ENCODE measurements around the gene SMYD3. TPM values are rescaled to one million over a fixed set of nuclear protein-coding genes. Genes with fewer than 3 reads are reported as not detected.

SMYD3 gene
- total RNA-seq, 1 donor from 2014 or later, result 35.4 TPM

- TF ChIP-seq, protein P1, sequence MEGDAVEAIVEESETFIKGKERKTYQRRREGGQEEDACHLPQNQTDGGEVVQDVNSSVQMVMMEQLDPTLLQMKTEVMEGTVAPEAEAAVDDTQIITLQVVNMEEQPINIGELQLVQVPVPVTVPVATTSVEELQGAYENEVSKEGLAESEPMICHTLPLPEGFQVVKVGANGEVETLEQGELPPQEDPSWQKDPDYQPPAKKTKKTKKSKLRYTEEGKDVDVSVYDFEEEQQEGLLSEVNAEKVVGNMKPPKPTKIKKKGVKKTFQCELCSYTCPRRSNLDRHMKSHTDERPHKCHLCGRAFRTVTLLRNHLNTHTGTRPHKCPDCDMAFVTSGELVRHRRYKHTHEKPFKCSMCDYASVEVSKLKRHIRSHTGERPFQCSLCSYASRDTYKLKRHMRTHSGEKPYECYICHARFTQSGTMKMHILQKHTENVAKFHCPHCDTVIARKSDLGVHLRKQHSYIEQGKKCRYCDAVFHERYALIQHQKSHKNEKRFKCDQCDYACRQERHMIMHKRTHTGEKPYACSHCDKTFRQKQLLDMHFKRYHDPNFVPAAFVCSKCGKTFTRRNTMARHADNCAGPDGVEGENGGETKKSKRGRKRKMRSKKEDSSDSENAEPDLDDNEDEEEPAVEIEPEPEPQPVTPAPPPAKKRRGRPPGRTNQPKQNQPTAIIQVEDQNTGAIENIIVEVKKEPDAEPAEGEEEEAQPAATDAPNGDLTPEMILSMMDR (IDR thresholded peaks at IDR 0.05; ENCODE audit: partially characterized antibody, unreplicated experiment), result no peak
- Mint-ChIP-seq H3K9me3 (ENCODE audit: unreplicated experiment) (no peaks in the 10 kb centered on the region), H3K36me3 (ENCODE audit: unreplicated experiment) (no peaks in the 10 kb centered on the region), H3K27me3 (ENCODE audit: unreplicated experiment) (no peaks in the 10 kb centered on the region), H3K4me1 (ENCODE audit: low read depth, unreplicated experiment) (peaks cover 34% of the 10 kb centered on the region), H3K4me3 (ENCODE audit: unreplicated experiment) (no peak overlapping the region), H3K27ac (ENCODE audit: unreplicated experiment) (no peak overlapping the region)
- no peak for DNase-seq
These were observed 466.7 kb downstream of the SMYD3 start for GRCh38 chr1:246040200-246040890.

DNA sequence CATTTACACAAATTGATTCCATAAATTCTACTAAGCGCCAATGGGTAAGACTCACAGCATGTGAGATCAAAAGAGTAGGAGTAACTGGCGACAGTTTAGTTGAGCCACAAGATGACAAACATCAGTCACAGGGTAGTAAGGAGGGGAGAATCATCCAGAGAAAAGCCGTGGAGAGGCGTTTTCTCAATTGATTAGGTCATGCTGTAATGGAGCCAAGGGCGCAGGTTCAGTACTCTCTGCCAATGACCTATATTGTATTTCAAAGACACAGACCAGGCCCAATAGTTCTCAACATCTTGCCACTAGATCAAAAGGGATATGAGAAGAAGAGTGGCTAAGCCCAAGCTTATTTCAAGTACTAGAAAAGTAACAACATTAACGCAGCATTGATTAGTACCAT lies 467.5 kb downstream of the SMYD3 start:
- H3K36me3 Mint-ChIP-seq (ENCODE audit: unreplicated experiment), result no peaks in the 10 kb centered on the region
- H3K4me3 Mint-ChIP-seq (ENCODE audit: unreplicated experiment), result peak overlapping the region; percentile 17
- DNase-seq, result no peak
- H3K27me3 Mint-ChIP-seq (ENCODE audit: unreplicated experiment), result no peaks in the 10 kb centered on the region
- no peaks in the 10 kb centered on the region for H3K9me3 Mint-ChIP-seq (ENCODE audit: unreplicated experiment)
- H3K27ac Mint-ChIP-seq (ENCODE audit: unreplicated experiment), result no peak overlapping the region
- TF ChIP-seq, protein P1 (IDR thresholded peaks at IDR 0.05; ENCODE audit: partially characterized antibody, unreplicated experiment), result no peak
- peaks cover 42% of the 10 kb centered on the region for H3K4me1 Mint-ChIP-seq (ENCODE audit: low read depth, unreplicated experiment)

DNA sequence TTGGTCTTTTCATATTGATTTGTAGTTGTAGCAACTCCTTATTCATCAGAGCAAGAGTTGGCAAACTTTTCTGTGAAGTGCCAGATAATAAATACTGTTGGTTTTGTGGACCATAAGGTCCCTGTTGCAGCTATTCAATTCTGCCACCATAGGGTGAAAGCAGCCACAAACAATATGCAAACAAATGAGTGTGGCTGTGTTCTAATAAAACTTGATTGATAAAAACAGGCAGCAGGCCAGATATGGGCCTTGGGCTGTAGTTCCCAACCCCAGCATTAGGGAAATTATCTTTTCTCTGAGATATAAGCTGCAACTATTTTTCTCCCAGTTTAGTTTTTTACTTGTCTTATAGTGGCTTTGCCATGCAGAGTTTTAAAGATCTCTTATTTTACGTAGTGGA lies 469.2 kb downstream of the SMYD3 start:
- H3K36me3 Mint-ChIP-seq (ENCODE audit: unreplicated experiment), result no peaks in the 10 kb centered on the region
- H3K27me3 Mint-ChIP-seq (ENCODE audit: unreplicated experiment), result no peaks in the 10 kb centered on the region
- no peak for DNase-seq
- H3K4me3 Mint-ChIP-seq (ENCODE audit: unreplicated experiment), result no peak overlapping the region
- no peaks in the 10 kb centered on the region for H3K9me3 Mint-ChIP-seq (ENCODE audit: unreplicated experiment)
- H3K4me1 Mint-ChIP-seq (ENCODE audit: low read depth, unreplicated experiment), result peaks cover 48% of the 10 kb centered on the region
- H3K27ac Mint-ChIP-seq (ENCODE audit: unreplicated experiment), result no peak overlapping the region
- TF ChIP-seq, protein P1 (IDR thresholded peaks at IDR 0.05; ENCODE audit: partially characterized antibody, unreplicated experiment), result no peak

DNA sequence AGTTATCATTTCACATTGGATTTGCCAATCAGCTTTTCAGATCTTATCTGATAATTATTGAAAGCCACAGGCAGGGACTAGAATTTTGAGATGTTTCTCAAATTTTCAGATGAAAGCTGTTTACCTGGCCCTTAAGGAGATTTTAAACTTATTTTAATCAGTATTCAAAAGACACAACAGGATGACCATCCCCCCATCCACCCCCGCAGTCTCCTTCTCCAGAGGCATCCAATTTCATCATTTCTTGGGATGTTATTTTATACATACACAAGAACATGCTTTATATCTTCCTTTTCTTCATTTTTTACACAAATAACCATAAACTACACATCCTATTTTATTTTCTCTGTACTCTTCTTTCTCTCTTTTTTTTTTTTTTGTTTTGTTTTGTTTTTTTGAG lies 470.9 kb downstream of the SMYD3 start:
- H3K27me3 Mint-ChIP-seq (ENCODE audit: unreplicated experiment), result no peaks in the 10 kb centered on the region
- H3K36me3 Mint-ChIP-seq (ENCODE audit: unreplicated experiment), result no peaks in the 10 kb centered on the region
- H3K9me3 Mint-ChIP-seq (ENCODE audit: unreplicated experiment), result peaks cover 4% of the 10 kb centered on the region
- no peak overlapping the region for H3K4me3 Mint-ChIP-seq (ENCODE audit: unreplicated experiment)
- TF ChIP-seq, protein P1 (IDR thresholded peaks at IDR 0.05; ENCODE audit: partially characterized antibody, unreplicated experiment), result no peak
- no peak overlapping the region for H3K27ac Mint-ChIP-seq (ENCODE audit: unreplicated experiment)
- DNase-seq, result no peak
- peaks cover 58% of the 10 kb centered on the region for H3K4me1 Mint-ChIP-seq (ENCODE audit: low read depth, unreplicated experiment)

DNA sequence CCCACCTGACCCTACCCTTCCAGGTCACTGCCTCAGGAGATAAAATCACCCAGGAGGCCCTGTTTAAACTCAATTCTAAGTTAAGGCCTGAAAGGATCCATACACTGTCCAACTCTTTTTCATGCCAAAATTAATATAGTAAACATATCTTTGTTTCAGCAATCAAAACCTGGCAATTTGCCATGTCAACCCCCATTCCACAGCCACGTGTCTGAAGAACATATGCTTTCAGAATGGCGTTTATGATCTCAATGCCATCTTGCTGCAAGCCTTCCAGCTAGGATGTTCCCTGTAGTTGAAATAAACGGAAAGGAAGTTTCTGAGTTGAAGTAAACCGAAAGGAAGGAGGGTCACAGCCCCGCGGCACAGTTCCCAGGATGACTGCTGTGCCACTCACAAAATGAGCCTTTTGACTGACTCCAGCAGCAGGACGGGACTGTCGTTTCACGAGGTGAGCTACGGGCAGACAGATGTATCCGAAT lies 472.0 kb downstream of the SMYD3 start:
- Mint-ChIP-seq H3K27ac (ENCODE audit: unreplicated experiment) (no peak overlapping the region), H3K9me3 (ENCODE audit: unreplicated experiment) (peaks cover 6% of the 10 kb centered on the region), H3K4me1 (ENCODE audit: low read depth, unreplicated experiment) (peaks cover 56% of the 10 kb centered on the region), H3K4me3 (ENCODE audit: unreplicated experiment) (no peak overlapping the region), H3K27me3 (ENCODE audit: unreplicated experiment) (no peaks in the 10 kb centered on the region), H3K36me3 (ENCODE audit: unreplicated experiment) (no peaks in the 10 kb centered on the region)
- no peak for DNase-seq
- TF ChIP-seq, protein P1 (IDR thresholded peaks at IDR 0.05; ENCODE audit: partially characterized antibody, unreplicated experiment), result no peak
